ENCODE data around the gene ZNF579.

The ZNF579 gene

GRCh38 chr19:55611983-55612645, 31.5 kb upstream of the ZNF579 start:
- no peak for DNase-seq (ENCODE audit: low read depth, low spot score)

- no peak for DNase-seq (ENCODE audit: low read depth, low spot score)
Observed at GRCh38 chr19:55611300-55611982, 30.8 kb upstream of the ZNF579 start.

DNA sequence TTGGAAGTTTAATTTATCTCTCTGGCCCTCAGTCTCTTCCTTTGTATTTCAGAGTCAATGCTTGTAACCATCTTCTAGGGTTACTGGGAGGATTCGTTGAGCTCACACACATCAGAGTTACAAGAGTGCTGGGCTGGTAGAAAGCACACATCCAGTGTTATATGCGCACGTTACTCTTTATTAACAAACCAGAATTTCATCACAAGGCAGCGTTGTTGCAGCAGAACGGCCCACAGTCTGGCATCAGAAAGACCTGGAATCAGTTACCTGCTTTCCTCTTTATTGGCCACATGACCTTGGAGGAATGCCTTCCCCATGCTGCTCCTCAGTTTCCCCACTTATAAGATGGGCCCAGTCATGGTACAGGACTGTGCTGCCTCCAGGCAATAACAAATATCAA, 28.7 kb upstream of the ZNF579 start:
- DNase-seq (ENCODE audit: low read depth, low spot score), result no peak

DNA sequence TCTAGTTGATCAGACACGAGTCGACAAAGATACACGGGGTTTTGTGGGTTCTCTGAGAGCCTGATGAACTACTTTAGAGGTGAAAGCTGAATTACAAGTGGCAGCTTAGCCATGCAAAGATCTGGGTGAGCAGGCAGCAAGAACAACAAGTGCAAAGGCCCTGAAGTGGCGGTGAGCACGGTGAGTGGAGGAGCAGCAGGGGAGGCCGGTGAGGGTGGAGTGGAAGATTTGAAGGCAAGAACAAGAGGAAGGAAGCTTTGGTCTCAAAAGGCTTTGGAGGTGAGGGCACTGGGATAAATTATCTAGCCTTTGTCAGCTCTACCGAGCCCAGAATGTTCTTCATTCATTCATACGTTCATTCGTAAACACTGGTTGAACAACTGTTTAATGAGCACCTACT, 26.2 kb upstream of the ZNF579 start:
- no peak for DNase-seq (ENCODE audit: low read depth, low spot score)

DNA sequence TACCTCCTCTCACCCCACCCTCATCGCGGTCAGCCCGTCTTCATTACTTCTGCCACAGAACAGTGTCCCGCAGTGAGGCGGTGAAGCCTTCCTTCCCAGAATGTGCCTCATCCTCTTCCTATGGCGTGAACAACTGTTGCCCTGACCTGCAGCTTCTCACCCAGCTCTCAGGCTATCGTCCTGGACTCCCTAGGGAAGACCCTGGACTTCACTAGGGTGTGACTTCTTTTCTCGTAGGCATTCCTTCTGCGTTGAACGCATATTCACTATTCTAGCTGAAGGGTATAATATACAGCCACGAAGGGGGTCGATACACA, 25.8 kb upstream of the ZNF579 start:
- DNase-seq (ENCODE audit: low read depth, low spot score), result no peak

- peak; percentile 67 for DNase-seq (ENCODE audit: low read depth, low spot score)
Observed at GRCh38 chr19:55605637-55606470, 25.2 kb upstream of the ZNF579 start, which contains the start of gene ZNF865. Gene ZNF865, plus strand, starts transcription at chr19:55605647. Its CDS starts 7,972 bp downstream, at chr19:55613619.

- peak; percentile 91 for DNase-seq (ENCODE audit: low read depth, low spot score)
Observed at GRCh38 chr19:55605207-55605636, 24.6 kb upstream of the ZNF579 start.

DNA sequence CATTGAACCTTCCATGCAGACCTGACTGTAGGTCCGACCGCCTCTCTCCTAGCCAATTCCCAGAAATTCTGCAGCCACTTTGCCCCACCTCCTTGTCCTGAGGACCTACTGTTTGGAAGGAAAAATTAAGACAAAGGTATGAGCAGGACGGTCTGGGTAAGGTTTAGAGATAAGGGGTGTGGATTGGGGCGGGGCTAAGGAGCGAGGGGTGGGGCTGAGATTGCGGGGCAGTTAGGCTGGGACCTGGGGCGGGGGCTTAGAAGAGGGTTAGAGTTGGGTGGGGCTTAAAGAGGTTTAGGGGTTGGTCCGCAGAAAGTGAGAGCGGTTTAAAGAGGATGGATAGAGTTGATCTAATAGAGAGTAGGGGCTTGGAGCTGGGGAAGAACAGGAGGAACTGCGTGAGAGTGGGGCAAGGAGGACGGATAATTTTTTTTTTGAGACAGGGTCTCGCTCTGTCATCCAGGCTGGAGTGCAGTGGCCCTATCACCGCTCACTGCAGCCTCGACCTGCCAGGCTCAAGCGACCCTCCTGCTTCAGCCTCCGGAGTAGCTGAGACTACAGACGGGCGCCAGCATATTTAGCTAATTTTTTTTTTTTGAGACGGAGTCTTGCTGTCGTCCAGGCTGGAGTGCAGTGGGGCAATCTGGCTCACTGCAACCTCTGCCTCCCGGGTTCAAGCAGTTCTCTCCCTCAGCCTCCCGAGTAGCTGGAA, 23.1 kb upstream of the ZNF579 start:
- no peak for DNase-seq (ENCODE audit: low read depth, low spot score)

GRCh38 chr19:55603115-55603514, 22.5 kb upstream of the ZNF579 start:
- DNase-seq (ENCODE audit: low read depth, low spot score), result no peak

DNA sequence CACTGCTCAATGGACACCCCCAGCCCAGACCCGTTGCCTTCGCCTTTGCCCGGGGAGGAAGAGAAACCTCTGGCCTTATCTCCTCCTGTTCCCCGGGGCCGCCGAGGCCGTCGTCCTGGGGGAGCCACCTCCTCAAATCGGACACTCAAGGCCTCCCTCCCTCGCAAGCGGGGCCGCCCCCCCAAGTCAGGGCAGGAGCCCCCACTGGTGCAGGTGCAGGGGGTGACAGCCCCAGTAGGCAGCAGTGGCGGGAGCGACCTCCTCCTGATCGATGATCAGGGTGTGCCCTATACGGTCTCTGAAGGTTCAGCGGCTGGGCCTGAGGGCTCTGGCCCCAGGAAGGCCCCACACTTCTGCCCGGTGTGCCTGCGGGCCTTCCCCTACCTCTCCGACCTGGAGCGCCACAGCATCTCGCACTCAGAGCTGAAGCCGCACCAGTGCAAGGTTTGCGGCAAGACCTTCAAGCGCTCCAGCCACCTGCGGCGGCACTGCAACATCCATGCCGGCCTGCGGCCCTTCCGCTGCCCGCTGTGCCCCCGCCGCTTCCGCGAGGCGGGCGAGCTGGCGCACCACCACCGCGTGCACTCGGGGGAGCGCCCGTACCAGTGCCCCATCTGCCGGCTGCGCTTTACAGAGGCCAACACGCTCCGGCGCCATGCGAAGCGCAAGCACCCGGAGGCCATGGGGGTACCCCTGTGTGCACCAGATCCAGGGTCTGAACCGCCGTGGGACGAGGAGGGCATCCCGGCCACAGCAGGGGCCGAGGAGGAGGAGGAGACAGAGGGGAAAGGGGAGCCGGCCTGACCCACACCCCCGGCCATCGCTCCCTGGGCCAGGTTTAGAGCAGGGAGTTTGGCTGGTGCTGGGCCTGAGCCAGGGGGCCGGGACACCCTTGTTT, 21.7 kb upstream of the ZNF579 start:
- DNase-seq (ENCODE audit: low read depth, low spot score), result no peak

- no peak for DNase-seq (ENCODE audit: low read depth, low spot score)
Observed at GRCh38 chr19:55601084-55601483, 20.4 kb upstream of the ZNF579 start.

GRCh38 chr19:55600662-55601028, 20.0 kb upstream of the ZNF579 start:
- DNase-seq (ENCODE audit: low read depth, low spot score), result no peak

GRCh38 chr19:55599842-55600661, 19.4 kb upstream of the ZNF579 start, which contains the start of gene ZNF524:
Gene ZNF524, plus strand, starts transcription at chr19:55600288. Its CDS starts 1,825 bp downstream, at chr19:55602113.
- DNase-seq (ENCODE audit: low read depth, low spot score), result peak; percentile 85

- peak; percentile 98 for DNase-seq (ENCODE audit: low read depth, low spot score)
Observed at GRCh38 chr19:55599468-55599841, 18.8 kb upstream of the ZNF579 start, which contains the start of gene FIZ1. Gene FIZ1, minus strand, starts transcription at chr19:55599517. Its CDS starts 1,652 bp downstream, at chr19:55597865.

DNA sequence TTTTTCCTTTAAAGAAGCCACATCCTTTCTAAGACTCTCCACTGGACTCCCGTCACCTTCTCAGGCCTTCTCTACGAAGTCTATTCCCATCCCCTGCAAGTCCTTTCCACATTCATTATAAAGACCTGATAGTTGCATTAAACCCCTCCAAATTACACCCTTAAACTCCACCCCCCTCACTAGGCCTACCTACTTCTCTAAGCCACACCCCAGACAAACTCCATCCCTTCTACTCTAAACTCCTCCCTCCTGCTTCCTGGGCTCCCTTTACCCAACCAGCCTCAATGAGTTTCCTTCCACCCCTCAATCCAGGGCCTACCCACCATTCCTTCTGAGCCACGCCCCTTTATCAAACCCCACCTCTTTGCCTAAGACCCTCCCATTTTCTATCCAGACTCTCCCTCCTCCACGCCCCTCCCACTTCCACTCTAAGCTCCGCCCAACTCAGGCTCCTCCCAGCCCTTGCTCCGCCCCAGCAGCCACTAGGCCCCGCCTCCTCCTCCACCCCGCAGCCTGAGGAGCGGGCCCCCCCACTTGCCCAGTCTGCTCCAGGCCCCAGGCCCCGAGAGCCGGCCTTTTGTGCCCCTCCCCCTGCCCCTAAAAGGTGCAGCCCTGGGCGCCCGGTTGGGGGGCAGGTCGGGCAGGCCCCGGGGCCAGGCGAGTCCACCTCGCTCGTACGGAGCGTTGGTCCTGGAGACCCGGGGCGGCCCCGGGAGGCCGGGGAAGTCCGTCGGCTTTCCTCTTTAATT, 18.2 kb upstream of the ZNF579 start:
- DNase-seq (ENCODE audit: low read depth, low spot score), result peak; percentile 78

DNA sequence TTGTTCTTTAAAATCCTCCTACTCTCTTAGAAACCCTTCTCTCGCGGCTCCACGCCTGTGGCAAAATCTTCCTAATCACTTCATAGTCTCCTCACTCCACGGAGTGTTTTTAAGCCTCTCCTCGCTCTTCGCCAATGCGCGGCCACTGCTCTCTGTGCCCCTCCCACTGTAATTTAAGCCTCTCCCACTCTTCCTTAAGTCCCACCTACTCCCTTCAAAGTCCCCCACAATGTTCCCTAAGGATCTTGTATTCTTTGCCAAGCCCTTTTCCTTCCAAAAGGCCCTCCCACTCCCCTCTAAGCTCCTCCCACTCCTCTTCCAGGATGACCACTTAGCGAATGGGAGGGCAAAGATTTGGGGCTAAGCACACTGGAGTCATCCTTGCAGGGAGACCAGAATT, 17.4 kb upstream of the ZNF579 start:
- no peak for DNase-seq (ENCODE audit: low read depth, low spot score)

DNA sequence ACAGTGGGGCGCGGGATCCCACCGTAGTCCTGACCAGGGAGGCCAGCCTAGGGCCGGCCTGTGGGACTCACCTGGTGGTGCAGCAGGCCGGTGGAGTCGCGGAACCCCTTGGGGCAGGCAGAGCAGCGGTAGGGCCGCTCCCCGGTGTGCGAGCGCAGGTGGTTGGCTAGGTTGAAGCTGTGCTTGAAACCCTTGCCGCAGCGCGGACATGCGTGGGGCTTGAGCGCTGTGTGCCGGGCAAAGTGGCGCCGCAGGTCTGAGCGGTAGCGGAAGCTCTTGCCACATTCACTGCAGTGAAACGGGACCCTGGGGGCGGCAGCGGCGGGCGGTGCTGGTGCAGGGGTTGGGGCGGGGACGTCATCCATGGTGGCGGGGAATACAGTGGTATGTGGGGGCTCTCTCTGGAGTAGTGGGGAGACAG, 16.9 kb upstream of the ZNF579 start:
- DNase-seq (ENCODE audit: low read depth, low spot score), result no peak

DNA sequence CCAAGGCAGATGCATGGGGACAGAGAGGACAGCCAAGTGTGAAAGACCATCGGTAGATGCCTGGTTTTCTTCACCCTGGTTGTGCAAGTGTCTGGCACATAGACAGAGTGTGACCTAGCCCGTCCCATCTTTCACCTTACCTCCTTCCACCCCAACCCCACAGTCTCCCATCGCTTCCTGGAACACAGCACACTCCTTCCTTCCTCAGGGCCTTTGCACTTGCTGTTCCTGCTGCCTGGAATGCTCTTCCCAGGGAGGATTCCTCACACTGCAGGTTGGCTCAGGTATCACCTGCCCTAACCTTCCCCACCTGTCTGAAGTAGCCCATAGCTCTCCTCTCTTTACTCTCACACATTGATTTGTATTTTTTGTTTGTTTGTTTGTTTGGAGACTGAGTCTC, 15.7 kb upstream of the ZNF579 start:
- DNase-seq (ENCODE audit: low read depth, low spot score), result no peak

GRCh38 chr19:55594996-55595545, 14.4 kb upstream of the ZNF579 start:
- DNase-seq (ENCODE audit: low read depth, low spot score), result no peak

Measured in smooth muscle cell of the brain vasculature (primary cell).